Neural crest cell (in vitro differentiated cells): ENCODE results near the gene PDIA3. TPM values are rescaled to one million over a fixed set of nuclear protein-coding genes. Genes with fewer than 3 reads are reported as not detected.

Source experiments
- DNase-seq: peaks from one replicate; pipeline ENCODE4 v3.0.0; 2021; ENCODE audit warnings: low read depth, mixed read lengths, low spot score
- H3K27ac Mint-ChIP-seq: one replicate; pipeline ENCODE4 v1.8.0; 2021; ENCODE audit warnings: mild to moderate bottlenecking, mixed read lengths; ENCODE audit not compliant: unreplicated experiment
- H3K27me3 Mint-ChIP-seq: 2 replicates; pipeline ENCODE4 v1.8.0; 2021; ENCODE audit warnings: low read depth, mild to moderate bottlenecking, mixed read lengths
- H3K36me3 Mint-ChIP-seq: 2 replicates; pipeline ENCODE4 v1.8.0; 2021; ENCODE audit warnings: low read depth, mild to moderate bottlenecking, mixed read lengths
- H3K4me1 Mint-ChIP-seq: 2 replicates; pipeline ENCODE4 v1.8.0; 2021; ENCODE audit warnings: mixed read lengths
- H3K4me3 Mint-ChIP-seq: one replicate; pipeline ENCODE4 v1.8.0; 2021; ENCODE audit warnings: mild to moderate bottlenecking, mixed read lengths
- H3K9me3 Mint-ChIP-seq: 2 replicates; pipeline ENCODE4 v1.8.0; 2021; ENCODE audit warnings: mixed read lengths
- CTCF ChIP-seq: fragments of 200-600 bp; sonication (generic); conservative IDR thresholded peaks from 2 replicates; pipeline ENCODE4 v1.5.0; 2021; ENCODE audit warnings: antibody characterized with exemption, mild to moderate bottlenecking
- total RNA-seq: library from RNA; stranded (reverse); gene quantifications from 2 replicates; pipeline ENCODE4 v1.2.1, GENCODE V29; 2021

PDIA3 gene
- total RNA-seq, 1 donor from 2014 or later = 351 TPM

- H3K4me1 Mint-ChIP-seq = peaks cover 46% of the 10 kb centered on the region
- peak overlapping the region; percentile 27 for H3K27ac Mint-ChIP-seq
- no peaks in the 10 kb centered on the region for H3K27me3 Mint-ChIP-seq
- H3K4me3 Mint-ChIP-seq = peak overlapping the region; percentile 99
- no peak for DNase-seq
- H3K9me3 Mint-ChIP-seq = no peaks in the 10 kb centered on the region
- TF ChIP-seq CTCF = no peak
- peaks cover 17% of the 10 kb centered on the region for H3K36me3 Mint-ChIP-seq
These were observed 49.0 kb downstream of the PDIA3 start for GRCh38 chr15:43795197-43795596.

GRCh38 chr15:43795997-43796396, 49.8 kb downstream of the PDIA3 start:
- H3K4me3 Mint-ChIP-seq = peak overlapping the region; percentile 99
- DNase-seq = no peak
- H3K27ac Mint-ChIP-seq = no peak overlapping the region
- H3K27me3 Mint-ChIP-seq = no peaks in the 10 kb centered on the region
- peaks cover 53% of the 10 kb centered on the region for H3K4me1 Mint-ChIP-seq
- H3K36me3 Mint-ChIP-seq = peaks cover 21% of the 10 kb centered on the region
- no peaks in the 10 kb centered on the region for H3K9me3 Mint-ChIP-seq
- TF ChIP-seq CTCF = no peak

- peaks cover 56% of the 10 kb centered on the region for H3K4me1 Mint-ChIP-seq
- H3K4me3 Mint-ChIP-seq = peak overlapping the region; percentile 99
- peaks cover 23% of the 10 kb centered on the region for H3K36me3 Mint-ChIP-seq
- no peaks in the 10 kb centered on the region for H3K9me3 Mint-ChIP-seq
- no peaks in the 10 kb centered on the region for H3K27me3 Mint-ChIP-seq
- DNase-seq = no peak
- no peak for TF ChIP-seq CTCF
- peak overlapping the region; percentile 2 for H3K27ac Mint-ChIP-seq
These were observed 50.3 kb downstream of the PDIA3 start for GRCh38 chr15:43796566-43796965.

GRCh38 chr15:43799209-43799944, 53.1 kb downstream of the PDIA3 start:
- Mint-ChIP-seq H3K4me1 (peaks cover 42% of the 10 kb centered on the region), H3K4me3 (peak overlapping the region; percentile 95), H3K27ac (no peak overlapping the region), H3K9me3 (no peaks in the 10 kb centered on the region), H3K36me3 (peaks cover 25% of the 10 kb centered on the region), H3K27me3 (no peaks in the 10 kb centered on the region)
- no peak for DNase-seq
- TF ChIP-seq CTCF = no peak

GRCh38 chr15:43799945-43800285, 53.7 kb downstream of the PDIA3 start, which contains the start of gene SERINC4:
SERINC4 (minus strand) TSS chr15:43800220; CDS start chr15:43799986, 234 bp downstream.
- Mint-ChIP-seq H3K9me3 (no peaks in the 10 kb centered on the region), H3K36me3 (peaks cover 25% of the 10 kb centered on the region), H3K4me3 (peak within 1 kb of the TSS; percentile 95), H3K4me1 (peaks cover 37% of the 10 kb centered on the region), H3K27me3 (no peaks in the 10 kb centered on the region), H3K27ac (peak within 1 kb of the TSS; percentile 97)
- DNase-seq = no peak
- TF ChIP-seq CTCF = no peak
